A673 (cell line): ENCODE data around the gene NTNG1.

Experiments used
- EZH2 ChIP-seq: fragments of 200-600 bp; sonication (generic); IDR thresholded peaks from 2 replicates; pipeline ENCODE4 v1.6.1; 2017; ENCODE audit warnings: borderline replicate concordance, low read depth, mild to moderate bottlenecking, mixed read lengths, antibody characterized with exemption, low read length; ENCODE audit not compliant: poor library complexity, severe bottlenecking
- TF ChIP-seq, protein P1 (sequence below): fragments of 300-800, 200-600 bp; sonication (generic); conservative IDR thresholded peaks from 2 replicates; pipeline ENCODE4 v1.5.1; 2017; ENCODE audit warnings: low read depth, mild to moderate bottlenecking, antibody characterized with exemption, low read length, moderate library complexity, mixed read lengths

GRCh38 chr1:107183011-107183410 lies 42.2 kb downstream of the NTNG1 start:
- TF ChIP-seq, protein P1, sequence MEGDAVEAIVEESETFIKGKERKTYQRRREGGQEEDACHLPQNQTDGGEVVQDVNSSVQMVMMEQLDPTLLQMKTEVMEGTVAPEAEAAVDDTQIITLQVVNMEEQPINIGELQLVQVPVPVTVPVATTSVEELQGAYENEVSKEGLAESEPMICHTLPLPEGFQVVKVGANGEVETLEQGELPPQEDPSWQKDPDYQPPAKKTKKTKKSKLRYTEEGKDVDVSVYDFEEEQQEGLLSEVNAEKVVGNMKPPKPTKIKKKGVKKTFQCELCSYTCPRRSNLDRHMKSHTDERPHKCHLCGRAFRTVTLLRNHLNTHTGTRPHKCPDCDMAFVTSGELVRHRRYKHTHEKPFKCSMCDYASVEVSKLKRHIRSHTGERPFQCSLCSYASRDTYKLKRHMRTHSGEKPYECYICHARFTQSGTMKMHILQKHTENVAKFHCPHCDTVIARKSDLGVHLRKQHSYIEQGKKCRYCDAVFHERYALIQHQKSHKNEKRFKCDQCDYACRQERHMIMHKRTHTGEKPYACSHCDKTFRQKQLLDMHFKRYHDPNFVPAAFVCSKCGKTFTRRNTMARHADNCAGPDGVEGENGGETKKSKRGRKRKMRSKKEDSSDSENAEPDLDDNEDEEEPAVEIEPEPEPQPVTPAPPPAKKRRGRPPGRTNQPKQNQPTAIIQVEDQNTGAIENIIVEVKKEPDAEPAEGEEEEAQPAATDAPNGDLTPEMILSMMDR, result no peak
- TF ChIP-seq EZH2, result no peak
